Prostate gland (tissue), 2 donors: Measurements from ENCODE around the gene ZNF195.

Experiments
- CTCF ChIP-seq, 4 experiments: fragments of 200-600 bp in 2 of 4; fragments of 450-650 bp in 2 of 4; sonication (generic) in 2 of 4; IDR thresholded peaks; 1 replicate in 3 of 4; 2 replicates in 1 of 4; pipeline ENCODE4 v1.5.1; 2016 to 2019; ENCODE audit warnings: antibody characterized with exemption in 4 of 4, mild to moderate bottlenecking in 2 of 4, moderate library complexity in 2 of 4
- POLR2A ChIP-seq: fragments of 450-650 bp; IDR thresholded peaks from one replicate; pipeline ENCODE4 v1.6.1; 2016; ENCODE audit warnings: antibody characterized with exemption, mild to moderate bottlenecking

- TF ChIP-seq CTCF (IDR thresholded peaks at IDR 0.05) = no peak
- TF ChIP-seq POLR2A = no peak
These were observed 3.8 kb upstream of the ZNF195 start for GRCh38 chr11:3382613-3383285.
